HPDE6-E6E7 (cell line): ENCODE measurements around the gene GPC6.

Experiments
- DNase-seq: peaks from one replicate; pipeline ENCODE4 v3.0.0; 2011; ENCODE audit warnings: missing footprints; ENCODE audit errors: extremely low spot score

GPC6 gene

GRCh38 chr13:94345374-94346195, 1119.0 kb downstream of the GPC6 start:
- DNase-seq, result peak; percentile 16

- no peak for DNase-seq
Observed at GRCh38 chr13:94346261-94347019, 1119.8 kb downstream of the GPC6 start.

DNA sequence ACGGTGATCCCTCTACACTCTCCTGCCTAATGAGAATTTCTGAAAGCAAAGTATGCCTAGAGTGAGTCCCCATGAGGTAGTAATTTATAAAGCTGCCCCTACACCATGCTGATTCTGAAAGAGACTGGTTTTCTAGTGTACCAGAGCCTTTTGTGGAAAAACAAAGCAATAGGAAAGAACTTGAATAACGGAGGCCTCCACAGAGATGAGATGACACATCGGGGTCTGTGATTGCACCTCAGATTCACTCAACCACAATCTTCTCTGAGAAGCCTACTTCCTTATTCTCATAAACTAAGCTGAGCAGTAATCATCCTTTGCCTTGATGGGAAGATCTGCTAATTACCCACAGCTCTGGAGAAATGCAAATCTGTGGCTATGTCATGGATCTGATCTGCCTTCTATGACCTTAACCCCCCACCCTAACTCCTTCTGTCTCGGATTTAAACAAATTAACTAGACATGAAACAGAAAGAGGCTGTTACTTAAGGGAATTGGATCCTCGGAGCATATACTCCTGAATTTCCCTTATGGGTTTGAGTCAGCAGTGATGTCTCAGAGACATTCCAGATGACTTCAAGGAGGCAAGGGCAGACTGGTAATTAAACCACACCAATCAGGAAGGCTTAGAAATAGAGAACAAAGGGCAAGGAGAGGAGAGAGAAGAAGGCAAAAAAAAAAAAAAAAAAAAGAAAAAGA, 1124.8 kb downstream of the GPC6 start:
- no peak for DNase-seq

- no peak for DNase-seq
Observed at GRCh38 chr13:94352057-94352456, 1125.5 kb downstream of the GPC6 start.

DNA sequence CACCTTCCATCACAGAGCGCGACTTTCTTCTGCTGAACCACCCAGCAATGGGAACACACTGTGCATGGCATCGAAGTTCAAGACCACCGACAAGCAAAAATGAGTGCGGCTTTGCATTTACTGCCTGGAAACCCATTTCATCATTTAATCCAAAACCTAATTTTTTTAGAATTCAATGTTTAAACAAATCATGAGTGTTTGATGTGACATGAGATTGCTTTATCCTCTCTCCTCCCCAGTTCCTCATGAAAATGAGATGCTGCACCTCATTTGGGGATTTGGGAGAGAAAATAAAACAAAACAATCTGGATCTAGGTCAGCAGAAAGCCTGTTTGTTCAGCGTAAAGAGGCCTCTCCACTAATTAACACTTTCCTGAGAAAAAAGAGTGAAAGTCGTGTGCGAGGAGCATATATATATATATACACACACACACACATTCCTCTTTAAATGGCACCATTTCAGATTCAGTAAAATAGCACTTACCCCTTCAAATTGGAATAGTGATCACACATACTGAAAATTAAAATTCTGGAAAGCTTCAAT, 1126.6 kb downstream of the GPC6 start:
- DNase-seq, result no peak

DNA sequence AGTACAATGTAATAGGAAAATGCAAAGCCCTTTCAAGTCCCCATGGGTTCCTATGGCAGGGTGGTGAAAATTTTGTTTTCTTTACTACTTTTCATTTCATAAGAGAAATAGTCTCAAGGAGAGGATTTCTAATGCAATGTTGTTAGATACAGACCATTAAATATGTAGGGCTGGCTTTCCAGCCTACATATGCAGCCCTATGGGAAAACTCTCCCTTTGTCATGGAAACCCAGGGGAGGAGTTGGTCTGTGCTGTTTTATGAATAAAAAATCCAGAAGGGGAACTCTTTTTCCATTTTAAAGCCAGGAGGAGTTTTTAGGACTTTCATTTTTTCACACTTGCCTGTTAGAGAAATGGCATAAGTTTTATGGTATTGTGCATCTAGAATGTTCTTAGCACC, 1133.3 kb downstream of the GPC6 start:
- no peak for DNase-seq

DNA sequence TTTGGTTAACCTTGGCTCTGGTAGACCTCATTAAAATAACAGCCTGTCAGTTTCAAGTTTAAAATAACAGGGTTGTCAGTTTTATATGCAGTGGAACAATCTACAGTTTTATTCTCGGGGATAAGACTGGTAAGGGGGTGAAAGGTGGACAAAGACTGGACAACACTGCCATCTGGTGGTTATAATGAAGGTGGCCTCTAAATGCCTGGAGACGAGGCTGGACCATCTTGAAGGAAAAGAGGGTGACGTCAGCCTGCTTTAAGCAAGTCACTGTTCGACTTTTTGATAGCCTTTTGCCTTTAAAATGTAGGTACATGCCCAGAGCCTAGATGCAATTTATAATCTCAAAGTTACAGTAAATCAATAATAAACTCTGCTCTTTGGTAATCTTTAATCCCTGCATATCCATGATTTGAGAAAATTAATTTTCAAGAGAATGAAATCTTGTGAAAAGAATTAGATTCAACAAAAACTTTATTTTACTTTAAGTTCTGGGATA, 1135.9 kb downstream of the GPC6 start:
- peak; percentile 58 for DNase-seq

DNA sequence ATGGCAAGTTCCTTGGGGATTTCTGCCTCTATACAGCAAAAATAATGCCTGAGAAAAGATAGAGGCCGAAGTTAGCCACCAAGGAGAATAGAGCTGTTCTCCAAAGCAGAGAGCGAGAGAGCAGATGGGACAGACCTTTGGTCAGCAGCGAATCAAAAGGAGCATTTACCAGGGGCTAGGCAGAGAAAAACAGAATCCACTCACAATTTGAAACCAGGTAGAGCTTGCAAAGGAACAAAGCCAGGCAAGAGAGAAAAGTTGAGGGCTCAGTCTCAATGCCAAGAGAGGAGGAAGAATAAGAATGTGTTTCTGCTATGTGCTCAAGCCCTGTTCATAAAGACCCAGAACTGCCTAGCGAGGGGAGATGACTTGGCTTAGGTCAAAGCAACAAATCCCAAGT, 1140.1 kb downstream of the GPC6 start:
- DNase-seq, result no peak

DNA sequence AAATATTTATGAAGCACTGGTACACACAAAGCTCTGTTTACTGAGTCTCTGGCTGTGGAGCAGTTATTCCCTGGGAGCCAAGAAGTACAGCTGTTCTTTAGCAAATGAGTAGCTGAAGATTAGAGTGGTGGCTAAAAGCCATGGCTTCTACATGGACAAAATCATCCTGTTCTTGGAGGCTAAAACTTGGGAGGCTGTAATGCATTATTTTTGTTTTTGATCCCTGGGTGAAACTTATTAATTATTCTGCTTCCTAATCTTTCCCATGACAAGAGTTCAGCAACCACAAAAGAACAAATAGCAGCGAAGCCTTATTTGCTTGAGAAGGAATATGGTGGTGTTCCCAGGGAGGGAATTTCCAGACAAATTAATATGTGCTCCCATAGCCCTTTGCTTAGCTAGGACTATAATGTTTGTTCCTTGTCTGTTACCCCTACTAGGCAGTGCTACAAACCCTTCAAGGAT, 1143.4 kb downstream of the GPC6 start:
- DNase-seq, result no peak

- no peak for DNase-seq
Observed at GRCh38 chr13:94371855-94372254, 1145.2 kb downstream of the GPC6 start.

- DNase-seq, result no peak
Observed at GRCh38 chr13:94382517-94382916, 1155.9 kb downstream of the GPC6 start.

DNA sequence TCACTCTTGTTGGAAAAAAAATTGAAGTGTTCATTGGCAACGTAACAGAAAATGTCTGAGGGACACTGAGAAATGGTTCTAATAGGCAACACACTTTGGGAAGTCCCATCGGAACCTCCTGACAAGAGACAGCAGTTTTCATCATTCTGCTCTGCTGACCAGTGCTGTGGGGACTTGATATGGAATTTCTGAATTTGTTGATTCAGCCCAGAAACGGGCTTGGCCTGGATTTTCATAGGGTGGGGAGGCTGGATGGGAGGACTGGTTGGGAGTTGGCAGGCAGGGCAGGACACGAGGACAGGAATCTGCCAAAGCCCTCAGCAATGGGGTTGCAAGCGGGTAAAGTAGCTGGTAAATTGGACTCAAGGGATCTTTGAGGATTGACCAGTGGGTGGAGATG, 1156.4 kb downstream of the GPC6 start:
- DNase-seq, result no peak

DNA sequence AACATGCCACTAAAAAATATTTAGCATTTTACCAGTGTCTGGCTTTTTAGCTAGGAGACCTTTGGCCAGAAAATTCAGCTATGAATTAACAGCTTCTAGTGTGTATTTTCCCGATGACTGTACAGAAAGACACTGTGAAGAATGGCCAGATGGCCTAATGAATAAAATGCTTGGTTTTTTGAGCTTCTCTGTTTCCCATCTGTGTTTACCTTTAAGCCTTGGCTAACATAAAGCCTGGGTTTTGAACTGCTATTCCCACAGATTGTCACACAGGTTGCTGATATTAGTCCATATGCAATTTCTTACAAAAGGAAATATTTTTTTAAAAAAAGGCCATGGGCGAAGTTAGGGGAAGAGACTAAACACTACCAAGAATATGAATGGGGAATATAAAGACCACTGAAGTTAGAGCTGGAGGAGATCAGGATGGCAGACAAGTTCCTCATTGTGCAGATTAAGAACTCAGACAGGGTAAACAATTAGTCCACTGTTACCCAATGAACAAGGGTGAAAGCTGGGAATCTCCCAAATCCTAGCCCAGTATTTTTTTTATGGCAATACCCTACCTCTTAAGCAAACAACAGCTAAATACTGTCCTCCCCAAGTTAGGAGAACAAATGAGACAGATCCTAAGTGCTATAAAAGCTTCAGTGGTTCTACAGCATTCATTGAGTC, 1157.8 kb downstream of the GPC6 start:
- no peak for DNase-seq

DNA sequence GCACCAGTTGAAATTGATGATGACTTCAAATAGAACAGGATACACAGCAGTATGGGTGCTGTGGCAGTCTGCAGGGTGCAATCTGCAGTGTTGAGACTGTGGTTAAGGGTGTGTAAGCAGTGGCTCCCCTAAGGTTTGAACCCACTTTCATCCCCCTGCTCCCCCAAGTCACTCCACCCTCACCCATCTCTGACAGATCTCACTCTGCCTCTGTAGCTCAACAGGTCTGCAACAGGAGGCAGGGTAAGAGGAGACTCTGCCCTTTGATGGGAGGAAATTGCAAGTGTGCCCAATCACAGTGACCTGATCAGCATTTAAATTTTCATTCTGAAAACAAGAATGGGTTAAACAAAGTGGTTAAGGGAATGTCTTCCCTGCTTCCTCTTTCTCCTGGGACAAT, 1160.4 kb downstream of the GPC6 start:
- no peak for DNase-seq

GRCh38 chr13:94389604-94390351, 1163.2 kb downstream of the GPC6 start:
- DNase-seq, result no peak

GRCh38 chr13:94390881-94391280, 1164.3 kb downstream of the GPC6 start:
- DNase-seq, result no peak

- no peak for DNase-seq
Observed at GRCh38 chr13:94394723-94395122, 1168.1 kb downstream of the GPC6 start.

- no peak for DNase-seq
Observed at GRCh38 chr13:94395860-94396259, 1169.3 kb downstream of the GPC6 start.

- no peak for DNase-seq
Observed at GRCh38 chr13:94399812-94400211, 1173.2 kb downstream of the GPC6 start.

- DNase-seq, result no peak
Observed at GRCh38 chr13:94400874-94401273, 1174.3 kb downstream of the GPC6 start.
